ENCODE results near the gene PHF21A.

PHF21A gene

GRCh38 chr11:46047520-46047919 is 73.7 kb downstream of the PHF21A start:
- TF ChIP-seq TARDBP (IDR thresholded peaks at IDR 0.05), result no peak
- TF ChIP-seq ELF4 (IDR thresholded peaks at IDR 0.05), result no peak
- no peak for TF ChIP-seq BHLHE40 (IDR thresholded peaks at IDR 0.05; ENCODE audit: borderline replicate concordance)
- TF ChIP-seq, protein P1, sequence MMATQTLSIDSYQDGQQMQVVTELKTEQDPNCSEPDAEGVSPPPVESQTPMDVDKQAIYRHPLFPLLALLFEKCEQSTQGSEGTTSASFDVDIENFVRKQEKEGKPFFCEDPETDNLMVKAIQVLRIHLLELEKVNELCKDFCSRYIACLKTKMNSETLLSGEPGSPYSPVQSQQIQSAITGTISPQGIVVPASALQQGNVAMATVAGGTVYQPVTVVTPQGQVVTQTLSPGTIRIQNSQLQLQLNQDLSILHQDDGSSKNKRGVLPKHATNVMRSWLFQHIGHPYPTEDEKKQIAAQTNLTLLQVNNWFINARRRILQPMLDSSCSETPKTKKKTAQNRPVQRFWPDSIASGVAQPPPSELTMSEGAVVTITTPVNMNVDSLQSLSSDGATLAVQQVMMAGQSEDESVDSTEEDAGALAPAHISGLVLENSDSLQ (IDR thresholded peaks at IDR 0.05), result no peak
- ChIA-PET POLR2A (no interaction called here), CTCF (no interaction called here)
- DNase-seq (ENCODE audit: extremely low spot score), result no peak

DNA sequence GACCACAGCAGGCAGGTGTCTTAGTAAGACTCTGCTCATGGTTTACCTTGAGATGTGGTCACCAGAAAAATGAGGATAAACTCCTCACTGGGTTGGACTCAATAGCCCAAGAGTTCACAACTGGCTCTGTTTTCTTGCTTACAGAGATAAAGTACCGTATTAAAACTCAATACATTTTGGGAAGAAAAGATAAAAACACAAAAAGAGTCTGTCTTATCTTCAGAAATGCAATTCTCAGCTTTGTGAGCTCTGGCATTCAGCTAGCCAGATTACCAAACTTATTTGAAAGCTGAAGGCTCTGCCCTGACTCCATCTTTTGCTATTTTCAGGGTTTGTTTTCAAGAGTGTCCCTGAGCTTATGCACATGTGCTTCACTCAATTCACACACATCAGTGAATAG is 75.4 kb downstream of the PHF21A start:
- CTCF ChIA-PET, result no interaction called here
- no peak for TF ChIP-seq SP1 (IDR thresholded peaks at IDR 0.05)
- no peak for TF ChIP-seq BHLHE40 (IDR thresholded peaks at IDR 0.05; ENCODE audit: borderline replicate concordance)
- POLR2A ChIA-PET, result no interaction called here
- no peak for DNase-seq (ENCODE audit: extremely low spot score)

DNA sequence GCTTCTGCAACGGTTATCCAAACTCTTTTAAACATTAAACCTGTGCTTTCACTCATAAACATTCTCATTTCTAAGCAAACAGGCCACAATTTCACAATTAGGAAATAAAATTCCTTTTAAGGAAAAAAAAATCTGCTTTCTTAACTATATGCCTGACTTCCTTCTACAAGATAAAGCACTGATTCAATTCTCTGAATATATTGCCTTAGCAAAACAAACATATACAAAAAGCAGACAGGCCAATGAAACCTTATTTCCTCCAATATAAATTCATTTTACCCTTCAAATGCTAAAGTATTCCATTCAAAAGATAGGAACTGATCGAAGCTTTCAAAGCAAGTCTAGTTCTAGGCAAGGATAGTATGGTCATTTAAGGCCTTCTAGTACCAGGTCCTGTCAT is 76.7 kb downstream of the PHF21A start:
- CTCF ChIA-PET, result no interaction called here
- TF ChIP-seq BHLHE40 (IDR thresholded peaks at IDR 0.05; ENCODE audit: borderline replicate concordance) (no peak), SUZ12 (IDR thresholded peaks at IDR 0.05) (no peak), TARDBP (IDR thresholded peaks at IDR 0.05) (no peak), L3MBTL2 (conservative IDR thresholded peaks at IDR 0.05) (no peak)
- TF ChIP-seq, protein P1 (IDR thresholded peaks at IDR 0.05), result no peak
- POLR2A ChIA-PET, result no interaction called here
- DNase-seq (ENCODE audit: extremely low spot score), result no peak

DNA sequence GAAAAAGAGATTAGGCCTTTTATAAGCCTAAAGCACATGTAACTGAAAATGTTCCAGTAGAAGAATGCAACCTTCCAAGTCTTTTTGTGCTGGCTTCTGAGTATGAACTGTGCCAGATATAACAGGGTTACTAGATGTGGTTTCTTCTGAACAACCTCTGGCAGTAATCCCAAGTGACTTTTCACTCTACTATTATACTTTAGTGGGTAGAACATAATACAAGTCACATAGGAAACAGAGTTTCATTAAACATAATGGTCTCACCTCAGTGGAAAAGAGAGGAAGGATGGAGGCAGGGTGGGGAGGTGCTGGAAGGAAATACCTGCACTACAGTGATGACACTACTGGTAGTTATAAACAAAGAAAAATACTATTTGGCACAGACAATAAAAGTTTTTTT is 81.3 kb downstream of the PHF21A start:
- POLR2A ChIA-PET, result interaction anchor here (0.5 to 0.6 kb wide), 2 partner anchors 200 to 203 kb away, joined by 3 read pairs; no protein-coding TSS in a partner anchor
- CTCF ChIA-PET, result no interaction called here
- TF ChIP-seq FOXM1 (IDR thresholded peaks at IDR 0.05; ENCODE audit: borderline replicate concordance) (no peak), SUZ12 (IDR thresholded peaks at IDR 0.05) (no peak), ARNT (IDR thresholded peaks at IDR 0.05) (no peak), FOXA1 (IDR thresholded peaks at IDR 0.05) (no peak), HDGF (IDR thresholded peaks at IDR 0.05; ENCODE audit: borderline replicate concordance) (no peak), SP1 (IDR thresholded peaks at IDR 0.05) (no peak), BHLHE40 (IDR thresholded peaks at IDR 0.05; ENCODE audit: borderline replicate concordance) (no peak), L3MBTL2 (conservative IDR thresholded peaks at IDR 0.05) (no peak), ELF4 (IDR thresholded peaks at IDR 0.05) (no peak), CTBP1 (IDR thresholded peaks at IDR 0.05; ENCODE audit: borderline replicate concordance) (no peak), ZNF384 (IDR thresholded peaks at IDR 0.05) (no peak), FOXK2 (IDR thresholded peaks at IDR 0.05) (no peak), LEF1 (IDR thresholded peaks at IDR 0.05; ENCODE audit: borderline replicate concordance) (no peak), TARDBP (IDR thresholded peaks at IDR 0.05) (no peak), NFRKB (IDR thresholded peaks at IDR 0.05) (no peak)
- TF ChIP-seq, protein P1 (IDR thresholded peaks at IDR 0.05), result no peak
- DNase-seq (ENCODE audit: extremely low spot score), result no peak

DNA sequence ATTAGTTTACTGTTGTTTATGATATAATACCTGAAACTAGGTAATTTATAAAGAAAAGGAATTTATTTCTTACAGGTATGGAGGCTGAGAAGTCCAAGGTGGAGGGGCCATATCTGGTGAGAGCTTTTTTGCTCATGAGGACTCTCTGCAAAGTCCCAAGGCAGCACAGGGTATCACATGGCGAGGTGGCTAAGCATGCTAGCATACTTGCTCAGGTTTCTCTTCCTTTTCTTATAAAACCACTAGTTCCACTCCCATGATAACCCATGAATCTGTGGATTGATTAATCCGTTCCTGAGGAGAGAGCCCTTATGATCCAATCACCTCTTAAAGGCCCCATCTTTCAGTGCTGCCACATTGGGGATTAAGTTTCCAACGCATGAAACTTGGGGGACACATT is 82.7 kb downstream of the PHF21A start:
- CTCF ChIA-PET, result interaction anchor here (1.1 kb wide), 1 partner anchor 9 kb away, joined by 4 read pairs; no protein-coding TSS in a partner anchor
- TF ChIP-seq TARDBP (IDR thresholded peaks at IDR 0.05) (no peak), FOXM1 (IDR thresholded peaks at IDR 0.05; ENCODE audit: borderline replicate concordance) (no peak), HDGF (IDR thresholded peaks at IDR 0.05; ENCODE audit: borderline replicate concordance) (no peak), LEF1 (IDR thresholded peaks at IDR 0.05; ENCODE audit: borderline replicate concordance) (no peak)
- no peak for DNase-seq (ENCODE audit: extremely low spot score)
- POLR2A ChIA-PET, result no interaction called here

- ChIA-PET CTCF (no interaction called here), POLR2A (no interaction called here)
- DNase-seq (ENCODE audit: extremely low spot score), result no peak
- no peak for TF ChIP-seq HDGF (IDR thresholded peaks at IDR 0.05; ENCODE audit: borderline replicate concordance)
- TF ChIP-seq SUZ12 (IDR thresholded peaks at IDR 0.05), result no peak
- TF ChIP-seq ZNF384 (IDR thresholded peaks at IDR 0.05), result no peak
- no peak for TF ChIP-seq NFRKB (IDR thresholded peaks at IDR 0.05)
- TF ChIP-seq ELF4 (IDR thresholded peaks at IDR 0.05), result no peak
- TF ChIP-seq FOXA1 (IDR thresholded peaks at IDR 0.05), result no peak
These were observed 84.3 kb downstream of the PHF21A start for GRCh38 chr11:46036969-46037368.

- no peak for DNase-seq (ENCODE audit: extremely low spot score)
- TF ChIP-seq NFRKB (IDR thresholded peaks at IDR 0.05) (no peak), SUZ12 (IDR thresholded peaks at IDR 0.05) (no peak), ELF4 (IDR thresholded peaks at IDR 0.05) (no peak), ARNT (IDR thresholded peaks at IDR 0.05) (no peak), BHLHE40 (IDR thresholded peaks at IDR 0.05; ENCODE audit: borderline replicate concordance) (no peak), FOXM1 (IDR thresholded peaks at IDR 0.05; ENCODE audit: borderline replicate concordance) (no peak), FOXA1 (IDR thresholded peaks at IDR 0.05) (no peak), FOXK2 (IDR thresholded peaks at IDR 0.05) (no peak), L3MBTL2 (conservative IDR thresholded peaks at IDR 0.05) (no peak), TARDBP (IDR thresholded peaks at IDR 0.05) (no peak), HDGF (IDR thresholded peaks at IDR 0.05; ENCODE audit: borderline replicate concordance) (no peak)
- POLR2A ChIA-PET, result no interaction called here
- CTCF ChIA-PET, result no interaction called here
These were observed 85.2 kb downstream of the PHF21A start for GRCh38 chr11:46036009-46036408.
